ENCODE measurements around the gene MYOZ3. TPM values are rescaled to one million over a fixed set of nuclear protein-coding genes. Genes with fewer than 3 reads are reported as not detected.
A peak's percentile ranks its signal among the peaks of the same experiment; 100 is the strongest.

The MYOZ3 gene, protein sequence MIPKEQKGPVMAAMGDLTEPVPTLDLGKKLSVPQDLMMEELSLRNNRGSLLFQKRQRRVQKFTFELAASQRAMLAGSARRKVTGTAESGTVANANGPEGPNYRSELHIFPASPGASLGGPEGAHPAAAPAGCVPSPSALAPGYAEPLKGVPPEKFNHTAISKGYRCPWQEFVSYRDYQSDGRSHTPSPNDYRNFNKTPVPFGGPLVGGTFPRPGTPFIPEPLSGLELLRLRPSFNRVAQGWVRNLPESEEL
- not detected in 2 replicates for total RNA-seq (2013; cell fraction: nucleolus; rRNA removed)
- total RNA-seq (2014; rRNA removed) (1.1 TPM in 1 of 2 replicates, not detected in the other), total RNA-seq (2014; rRNA removed; fragmentation: Illumina TruSeq; extraction: Trizol) (0.04 TPM in 1 of 2 replicates, not detected in the other), total RNA-seq (2021) (0.18 TPM in 1 of 2 replicates, not detected in the other), polyA plus RNA-seq (2011; rRNA removed) (not detected in 2 replicates), polyA plus RNA-seq (2014; fragmentation: Illumina TruSeq; extraction: Trizol) (0.09 and 0.10 TPM in 2 replicates), polyA plus RNA-seq (2014; fragmentation: Nextera tagmentation; extraction: Ambion mirVana) (not detected), polyA plus RNA-seq (2014; rRNA removed) (0.08 and 0.62 TPM in 2 replicates), polyA plus RNA-seq (2016; fragmentation: Nextera tagmentation; extraction: Ambion mirVana) (under 1 TPM in 1 of 2 experiments, not detected in 1; 0.11 TPM), polyA minus RNA-seq (2011; rRNA and poly(A)+ RNA removed) (not detected in 2 replicates), Bru-seq, nascent RNA (percentile 21 among the genes with signal in this experiment), BruChase-seq, experiment 1, labeled RNA remaining after a 6-hour chase (percentile 16 among the genes with signal in this experiment), BruChase-seq, experiment 2, labeled RNA remaining after a 2-hour chase (percentile 14 among the genes with signal in this experiment)
- polyA plus RNA-seq (2011; ENCODE audit: low read depth), result not detected
- not detected in 2 replicates for polyA plus RNA-seq (2011; cell fraction: cytosol; rRNA removed)
- polyA plus RNA-seq (2011; cell fraction: nucleus; rRNA removed), result 0.03 TPM in 1 of 2 replicates, not detected in the other
- polyA plus RNA-seq (2012), result 0.11 and 0.18 TPM in 2 replicates
- polyA minus RNA-seq (2011; cell fraction: cytosol; rRNA and poly(A)+ RNA removed), result not detected in 2 replicates
- not detected in 2 replicates for polyA minus RNA-seq (2011; cell fraction: nucleus; rRNA and poly(A)+ RNA removed)
- long read RNA-seq, experiment 1, result 0 reads
- long read RNA-seq, experiment 2, result 0 reads

DNA sequence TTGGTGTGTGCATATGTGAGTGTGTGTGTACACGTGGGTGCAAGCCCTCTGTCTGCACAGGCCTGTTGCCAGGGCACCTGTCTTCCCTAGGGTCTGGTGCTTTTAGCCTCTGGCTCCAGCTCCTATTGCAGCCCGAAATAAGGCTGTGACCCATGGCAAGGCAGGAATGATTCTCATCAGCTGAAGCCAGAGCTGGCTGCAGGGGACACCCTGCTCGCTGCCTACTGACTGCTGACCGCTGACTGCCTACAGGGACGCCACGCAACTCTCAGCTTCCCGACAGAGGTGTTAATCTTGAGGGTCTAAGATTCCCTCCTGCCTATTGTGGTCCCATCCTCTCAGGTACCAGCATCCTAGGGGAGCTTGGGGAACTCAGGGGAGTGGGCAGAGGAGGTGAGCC lies at the start of gene MYOZ3:
MYOZ3 (plus strand) TSS at position 166 of the 400 bp plus-strand sequence. CDS start 1,691 bp downstream, outside the sequence.
- POLR2A ChIA-PET, result no interaction called here
- BruUV-seq (replicated peaks), result no TSS peak
- TF ChIP-seq POLR2AphosphoS5 (IDR thresholded peaks at IDR 0.05; ENCODE audit: low read length) (no peak), YBX1 (IDR thresholded peaks at IDR 0.05) (no peak), JUNB (IDR thresholded peaks at IDR 0.05) (no peak), PML (IDR thresholded peaks at IDR 0.05; ENCODE audit: low read length) (no peak), SUPT20H (IDR thresholded peaks at IDR 0.05; ENCODE audit: borderline replicate concordance, control insufficient read depth, low read depth, low read length) (no peak), ZNF622 (IDR thresholded peaks at IDR 0.05) (no peak)
- TF ChIP-seq, protein P1, sequence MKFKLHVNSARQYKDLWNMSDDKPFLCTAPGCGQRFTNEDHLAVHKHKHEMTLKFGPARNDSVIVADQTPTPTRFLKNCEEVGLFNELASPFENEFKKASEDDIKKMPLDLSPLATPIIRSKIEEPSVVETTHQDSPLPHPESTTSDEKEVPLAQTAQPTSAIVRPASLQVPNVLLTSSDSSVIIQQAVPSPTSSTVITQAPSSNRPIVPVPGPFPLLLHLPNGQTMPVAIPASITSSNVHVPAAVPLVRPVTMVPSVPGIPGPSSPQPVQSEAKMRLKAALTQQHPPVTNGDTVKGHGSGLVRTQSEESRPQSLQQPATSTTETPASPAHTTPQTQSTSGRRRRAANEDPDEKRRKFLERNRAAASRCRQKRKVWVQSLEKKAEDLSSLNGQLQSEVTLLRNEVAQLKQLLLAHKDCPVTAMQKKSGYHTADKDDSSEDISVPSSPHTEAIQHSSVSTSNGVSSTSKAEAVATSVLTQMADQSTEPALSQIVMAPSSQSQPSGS (IDR thresholded peaks at IDR 0.05; ENCODE audit: low read length), result no peak
- TF ChIP-seq, protein P2, sequence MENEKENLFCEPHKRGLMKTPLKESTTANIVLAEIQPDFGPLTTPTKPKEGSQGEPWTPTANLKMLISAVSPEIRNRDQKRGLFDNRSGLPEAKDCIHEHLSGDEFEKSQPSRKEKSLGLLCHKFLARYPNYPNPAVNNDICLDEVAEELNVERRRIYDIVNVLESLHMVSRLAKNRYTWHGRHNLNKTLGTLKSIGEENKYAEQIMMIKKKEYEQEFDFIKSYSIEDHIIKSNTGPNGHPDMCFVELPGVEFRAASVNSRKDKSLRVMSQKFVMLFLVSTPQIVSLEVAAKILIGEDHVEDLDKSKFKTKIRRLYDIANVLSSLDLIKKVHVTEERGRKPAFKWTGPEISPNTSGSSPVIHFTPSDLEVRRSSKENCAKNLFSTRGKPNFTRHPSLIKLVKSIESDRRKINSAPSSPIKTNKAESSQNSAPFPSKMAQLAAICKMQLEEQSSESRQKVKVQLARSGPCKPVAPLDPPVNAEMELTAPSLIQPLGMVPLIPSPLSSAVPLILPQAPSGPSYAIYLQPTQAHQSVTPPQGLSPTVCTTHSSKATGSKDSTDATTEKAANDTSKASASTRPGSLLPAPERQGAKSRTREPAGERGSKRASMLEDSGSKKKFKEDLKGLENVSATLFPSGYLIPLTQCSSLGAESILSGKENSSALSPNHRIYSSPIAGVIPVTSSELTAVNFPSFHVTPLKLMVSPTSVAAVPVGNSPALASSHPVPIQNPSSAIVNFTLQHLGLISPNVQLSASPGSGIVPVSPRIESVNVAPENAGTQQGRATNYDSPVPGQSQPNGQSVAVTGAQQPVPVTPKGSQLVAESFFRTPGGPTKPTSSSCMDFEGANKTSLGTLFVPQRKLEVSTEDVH (IDR thresholded peaks at IDR 0.05; ENCODE audit: low read depth, partially characterized antibody), result no peak
- TF ChIP-seq, protein P3, sequence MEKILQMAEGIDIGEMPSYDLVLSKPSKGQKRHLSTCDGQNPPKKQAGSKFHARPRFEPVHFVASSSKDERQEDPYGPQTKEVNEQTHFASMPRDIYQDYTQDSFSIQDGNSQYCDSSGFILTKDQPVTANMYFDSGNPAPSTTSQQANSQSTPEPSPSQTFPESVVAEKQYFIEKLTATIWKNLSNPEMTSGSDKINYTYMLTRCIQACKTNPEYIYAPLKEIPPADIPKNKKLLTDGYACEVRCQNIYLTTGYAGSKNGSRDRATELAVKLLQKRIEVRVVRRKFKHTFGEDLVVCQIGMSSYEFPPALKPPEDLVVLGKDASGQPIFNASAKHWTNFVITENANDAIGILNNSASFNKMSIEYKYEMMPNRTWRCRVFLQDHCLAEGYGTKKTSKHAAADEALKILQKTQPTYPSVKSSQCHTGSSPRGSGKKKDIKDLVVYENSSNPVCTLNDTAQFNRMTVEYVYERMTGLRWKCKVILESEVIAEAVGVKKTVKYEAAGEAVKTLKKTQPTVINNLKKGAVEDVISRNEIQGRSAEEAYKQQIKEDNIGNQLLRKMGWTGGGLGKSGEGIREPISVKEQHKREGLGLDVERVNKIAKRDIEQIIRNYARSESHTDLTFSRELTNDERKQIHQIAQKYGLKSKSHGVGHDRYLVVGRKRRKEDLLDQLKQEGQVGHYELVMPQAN (conservative IDR thresholded peaks at IDR 0.05), result no peak
- TF ChIP-seq, protein P4, sequence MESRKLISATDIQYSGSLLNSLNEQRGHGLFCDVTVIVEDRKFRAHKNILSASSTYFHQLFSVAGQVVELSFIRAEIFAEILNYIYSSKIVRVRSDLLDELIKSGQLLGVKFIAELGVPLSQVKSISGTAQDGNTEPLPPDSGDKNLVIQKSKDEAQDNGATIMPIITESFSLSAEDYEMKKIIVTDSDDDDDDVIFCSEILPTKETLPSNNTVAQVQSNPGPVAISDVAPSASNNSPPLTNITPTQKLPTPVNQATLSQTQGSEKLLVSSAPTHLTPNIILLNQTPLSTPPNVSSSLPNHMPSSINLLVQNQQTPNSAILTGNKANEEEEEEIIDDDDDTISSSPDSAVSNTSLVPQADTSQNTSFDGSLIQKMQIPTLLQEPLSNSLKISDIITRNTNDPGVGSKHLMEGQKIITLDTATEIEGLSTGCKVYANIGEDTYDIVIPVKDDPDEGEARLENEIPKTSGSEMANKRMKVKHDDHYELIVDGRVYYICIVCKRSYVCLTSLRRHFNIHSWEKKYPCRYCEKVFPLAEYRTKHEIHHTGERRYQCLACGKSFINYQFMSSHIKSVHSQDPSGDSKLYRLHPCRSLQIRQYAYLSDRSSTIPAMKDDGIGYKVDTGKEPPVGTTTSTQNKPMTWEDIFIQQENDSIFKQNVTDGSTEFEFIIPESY (IDR thresholded peaks at IDR 0.05), result no peak

More for the DNA sequence above, at the start of gene MYOZ3:
- 33% methylated on average over 7 of the region's 7 CpGs for WGBS (ENCODE audit: insufficient coverage, insufficient replicate concordance, low lambda C conversion rate, missing lambda C conversion rate)
- ChIA-PET RAD21 (ENCODE audit: unreplicated experiment) (interaction anchor here (1.1 kb wide), 1 partner anchor 99 kb away, joined by 4 read pairs; no protein-coding TSS in a partner anchor), CTCF (interaction anchor here (0.6 to 12.7 kb wide), 6 partner anchors 10 to 204 kb away, joined by 3 to 236 read pairs (median 3); partner anchors contain the start of gene IRGM), SMC1A (ENCODE audit: uncharacterized antibody, unreplicated experiment) (interaction anchor here (1.0 to 1.9 kb wide), 3 partner anchors 8 to 101 kb away, joined by 3 to 6 read pairs (median 4); no protein-coding TSS in a partner anchor)
- Histone ChIP-seq H3K9me3 (replicated peaks; ENCODE audit: control insufficient read depth, insufficient read depth, low read length) (no peaks in the 10 kb centered on the region), H2AFZ (ENCODE audit: control insufficient read depth, low read depth, low read length) (no peak within 1 kb of the TSS), H3K4me3 (no peak within 1 kb of the TSS), H3K27ac (ENCODE audit: control insufficient read depth, insufficient read depth) (no peak within 1 kb of the TSS), H3K4me2 (ENCODE audit: control insufficient read depth, insufficient read depth) (no peak within 1 kb of the TSS), H4K20me1 (ENCODE audit: control insufficient read depth, insufficient read depth) (no peaks in the 10 kb centered on the region), H3K27me3 (replicated peaks in 1 of 2; ENCODE audit: control insufficient read depth in 2 of 2, insufficient read depth in 2 of 2, low read length in 1 of 2) (no peaks in the 10 kb centered on the region; a peak in 2 of 4 replicates), H3K36me3 (ENCODE audit: control insufficient read depth in 2 of 2, insufficient read depth in 2 of 2, low read length in 1 of 2) (no peaks in the 10 kb centered on the region), H3K79me2 (ENCODE audit: control insufficient read depth, insufficient read depth, low read length) (no peaks in the 10 kb centered on the region), H3K4me1 (ENCODE audit: control insufficient read depth, insufficient read depth, low read length) (peaks cover 5% of the 10 kb centered on the region), H3K9ac (ENCODE audit: control insufficient read depth, insufficient read depth, low read length) (no peak within 1 kb of the TSS)
- in situ Hi-C loops (cut with MboI) (no loop called here), intact Hi-C loops (cut with micrococcal nuclease; ENCODE audit: unreplicated experiment) (no loop called here)
- FAIRE-seq (no peak), DNase-seq (ENCODE audit: low read depth, low spot score) (no peak), ATAC-seq (no peak)
